A549 (cell line): ENCODE measurements around the gene NDUFB10.

Experiments
- CTCF ChIP-seq: fragments of >200 bp; sonication (Bioruptor Twin); formaldehyde crosslinking; IDR thresholded peaks from 3 replicates; pipeline ENCODE4 v1.5.1; 2016
- RNF2 ChIP-seq: fragments of 200-600 bp; sonication (generic); IDR thresholded peaks from 2 replicates; pipeline ENCODE4 v1.6.1; 2016; ENCODE audit warnings: low read depth, mild to moderate bottlenecking, antibody characterized with exemption, moderate library complexity, borderline replicate concordance

DNA sequence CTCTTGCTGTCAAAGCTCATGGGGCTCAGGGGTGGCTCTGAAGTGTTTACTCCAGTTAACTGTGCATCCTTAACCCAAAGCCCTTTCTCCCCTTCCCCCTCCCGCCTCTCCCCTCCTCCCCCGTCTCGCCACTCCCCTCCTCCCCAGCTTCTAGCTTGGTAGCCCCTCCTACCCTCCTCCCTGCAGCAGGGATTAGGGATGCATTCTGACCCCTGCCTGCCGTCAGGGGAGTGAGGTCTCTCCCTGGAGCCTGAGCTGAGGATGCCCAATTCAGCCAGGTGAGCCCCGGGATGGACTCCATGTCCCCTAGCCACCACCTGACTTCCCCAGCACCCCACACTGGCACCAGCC, 42.7 kb upstream of the NDUFB10 start:
- no peak for TF ChIP-seq RNF2
- no peak for TF ChIP-seq CTCF
